Raji (cell line): Measurements from ENCODE around the gene DIAPH2.

Experiments
- POLR2A ChIP-seq: IDR thresholded peaks from 2 replicates; pipeline ENCODE4 v1.6.1; 2011; ENCODE audit warnings: low read depth, low read length, control low read depth; ENCODE audit not compliant: insufficient read depth

Gene DIAPH2

DNA sequence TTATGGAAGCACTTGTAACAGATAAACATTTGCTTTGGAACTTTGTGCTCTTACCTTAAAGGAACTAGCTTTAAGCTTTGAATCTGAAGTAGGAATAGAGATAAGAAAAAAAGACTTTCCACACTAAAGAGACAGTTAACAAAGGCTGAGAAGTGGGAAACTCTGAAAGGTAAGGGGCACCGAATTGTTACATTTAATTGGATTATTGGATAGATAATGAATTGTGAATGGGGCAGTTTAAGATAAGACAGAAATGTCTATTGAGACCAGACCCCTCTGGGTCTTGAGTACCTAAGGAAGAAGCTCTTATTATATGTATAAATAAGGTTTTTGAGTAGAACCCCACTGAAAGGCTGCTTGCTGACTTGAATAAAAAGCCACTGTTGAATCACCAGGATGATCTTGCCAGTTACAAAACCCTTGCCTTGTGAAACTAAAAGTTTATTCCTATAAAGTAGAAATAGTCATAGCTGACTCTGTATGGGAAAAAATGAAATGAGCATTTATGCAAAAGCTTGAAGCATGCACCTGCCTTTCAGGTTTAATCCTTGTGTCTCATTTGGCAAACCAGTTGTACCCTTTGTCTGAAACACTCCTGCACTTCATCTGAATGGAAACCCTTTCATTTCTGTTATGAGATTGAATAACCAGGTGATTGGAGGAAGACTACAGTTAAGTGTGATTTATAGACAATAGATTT, 622.3 kb downstream of the DIAPH2 start:
- no peak for TF ChIP-seq POLR2A

DNA sequence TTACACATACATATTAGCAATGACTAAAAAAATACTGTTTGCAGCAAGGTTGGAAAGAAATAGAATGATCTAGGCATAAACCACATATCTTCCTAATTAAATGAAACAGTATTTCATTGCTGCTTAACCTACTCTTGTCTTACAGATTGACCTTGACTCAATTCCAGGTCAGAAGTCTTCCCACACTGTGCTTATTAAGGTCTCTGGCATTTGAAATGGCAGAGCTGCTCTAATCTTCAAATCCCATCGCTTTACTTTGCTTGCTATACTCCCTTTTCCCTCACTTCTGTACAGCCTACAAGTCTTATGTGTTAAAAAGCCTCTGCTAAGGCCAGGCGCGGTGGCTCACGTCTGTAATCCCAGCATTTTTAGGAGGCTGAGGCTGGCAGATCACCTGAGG, 623.5 kb downstream of the DIAPH2 start:
- no peak for TF ChIP-seq POLR2A

DNA sequence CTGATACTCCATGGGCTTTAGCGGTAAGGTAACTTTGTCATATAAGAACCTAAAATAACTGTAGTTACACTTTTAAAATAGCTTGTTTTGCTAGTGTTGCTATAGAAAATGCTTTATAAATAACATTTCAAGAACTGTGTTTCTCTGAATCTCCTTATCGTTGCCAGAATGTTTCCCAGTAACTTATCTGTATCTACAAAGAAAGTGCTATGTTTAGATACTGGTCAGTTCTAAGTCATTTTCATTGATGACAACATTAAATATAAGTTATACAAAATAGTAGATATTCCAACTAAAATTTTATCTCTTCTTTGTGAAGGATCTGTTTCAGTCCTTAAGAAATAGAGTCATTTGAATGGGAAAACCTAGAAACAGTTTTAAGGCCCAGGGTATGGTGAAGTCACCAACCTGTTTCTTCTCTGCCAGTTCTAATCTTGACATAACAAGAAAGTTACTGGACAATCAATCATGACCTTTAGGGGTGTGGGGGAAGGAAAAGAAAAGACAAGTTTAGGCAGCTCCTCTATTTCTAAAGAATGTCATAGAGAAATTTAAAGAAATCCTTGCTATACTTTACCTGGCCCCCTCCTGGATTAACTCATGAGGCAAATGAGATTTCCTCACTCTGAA, 625.0 kb downstream of the DIAPH2 start:
- TF ChIP-seq POLR2A = no peak

DNA sequence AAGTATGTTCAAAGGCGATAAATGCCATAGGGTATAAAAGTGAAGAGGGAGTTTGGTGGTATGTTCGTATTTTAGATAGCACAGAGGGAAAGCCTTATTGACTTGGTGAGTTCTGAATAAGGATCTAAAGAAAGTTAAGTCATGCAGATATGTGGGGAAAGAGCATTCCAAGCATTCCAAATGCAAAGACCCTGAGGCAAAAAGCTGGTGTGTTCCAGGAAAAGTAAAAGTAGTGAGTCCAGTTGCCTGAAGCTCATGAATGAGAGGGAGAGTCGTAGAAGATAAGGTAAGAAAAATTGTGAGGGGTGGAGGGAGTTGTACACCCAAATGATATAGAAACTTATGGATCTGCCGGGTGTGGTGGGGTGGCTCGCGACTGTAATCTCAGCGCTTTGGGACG, 625.7 kb downstream of the DIAPH2 start:
- no peak for TF ChIP-seq POLR2A

DNA sequence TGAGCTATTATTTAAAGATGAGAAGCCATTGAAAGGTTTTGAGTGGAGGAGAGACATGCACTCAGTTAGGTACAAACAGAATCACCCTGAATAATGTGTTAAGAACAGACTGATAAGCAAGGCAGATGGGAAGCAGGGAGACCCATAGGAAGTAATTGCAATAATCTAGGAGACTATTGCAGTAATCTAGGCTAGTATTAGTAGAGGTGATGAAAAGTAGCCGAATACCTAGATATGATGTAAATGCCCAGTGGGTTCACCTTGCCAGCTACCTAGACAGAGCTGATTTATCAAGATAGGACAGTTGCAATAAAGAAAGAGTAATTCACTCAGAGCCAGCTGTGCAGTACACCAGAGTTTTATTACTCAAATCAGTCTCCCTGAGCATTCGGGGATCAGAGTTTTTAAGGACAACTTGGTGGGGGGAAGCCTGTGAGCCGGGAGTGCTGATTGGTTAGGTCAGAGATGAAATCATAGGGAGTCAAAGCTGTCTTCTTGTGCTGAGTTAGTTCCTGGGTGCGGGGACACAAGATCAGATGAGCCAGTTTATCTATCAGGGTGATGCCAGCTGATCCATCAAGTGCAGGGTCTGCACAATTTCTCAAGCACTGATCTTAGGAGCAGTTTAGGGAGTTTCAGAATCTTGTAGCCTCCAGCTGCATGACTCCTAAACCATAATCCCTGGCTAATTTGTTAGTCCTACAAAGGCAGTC, 626.6 kb downstream of the DIAPH2 start:
- TF ChIP-seq POLR2A = no peak

DNA sequence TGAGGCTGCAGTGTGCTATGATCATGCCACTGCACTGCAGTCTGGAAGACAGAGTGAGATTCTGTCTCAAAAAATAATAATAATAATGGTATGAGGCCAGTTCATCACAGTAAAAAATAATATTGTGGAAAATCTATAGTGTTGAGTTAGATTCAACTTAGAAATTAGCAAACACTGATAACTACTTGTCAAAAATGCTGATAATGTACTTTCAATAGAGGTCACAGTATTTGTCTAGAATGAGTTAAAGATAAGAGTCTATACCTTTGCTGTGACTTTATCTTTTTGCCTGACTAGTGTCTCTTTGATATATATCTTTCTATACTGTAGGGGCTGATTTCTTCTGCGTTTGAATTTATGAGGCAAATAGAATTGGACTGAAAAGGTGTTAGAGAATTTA, 629.7 kb downstream of the DIAPH2 start:
- no peak for TF ChIP-seq POLR2A

DNA sequence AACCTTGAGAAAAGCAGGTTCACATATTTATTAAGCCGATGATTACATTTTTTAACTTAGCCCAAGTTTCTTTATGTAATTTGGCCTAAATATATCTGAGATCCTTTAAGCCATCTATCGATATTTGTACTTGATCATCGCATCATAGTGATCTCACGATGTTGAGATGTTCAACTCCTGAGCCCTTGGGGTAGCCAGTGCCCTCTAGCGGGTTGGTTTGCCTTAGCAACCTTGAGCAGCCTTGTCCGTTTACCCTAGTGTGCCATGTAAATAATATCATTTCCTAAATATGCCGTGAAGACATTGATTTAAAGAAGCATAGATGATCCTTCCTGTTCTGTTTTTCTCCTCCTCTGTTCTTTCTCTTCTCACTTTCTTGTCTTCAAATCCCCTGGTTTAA, 631.3 kb downstream of the DIAPH2 start:
- no peak for TF ChIP-seq POLR2A

DNA sequence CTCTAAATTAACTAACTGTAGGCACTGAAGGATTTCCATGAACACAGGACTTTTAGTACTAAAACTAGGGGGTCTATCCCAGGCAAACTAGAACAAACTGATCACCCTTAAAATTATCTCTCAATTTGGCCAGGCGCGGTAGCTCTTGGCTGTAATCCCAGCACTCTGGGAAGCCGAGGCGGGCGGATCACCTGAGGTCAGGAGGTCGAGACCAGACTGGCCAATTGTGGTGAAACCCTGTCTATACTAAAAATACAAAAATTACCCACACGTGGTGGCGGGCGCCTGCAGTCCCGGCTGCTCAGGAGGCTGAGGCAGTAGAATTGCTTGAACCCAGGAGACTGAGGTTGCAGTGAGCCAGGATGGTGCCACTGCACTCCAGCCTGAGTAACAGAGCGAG, 635.7 kb downstream of the DIAPH2 start:
- no peak for TF ChIP-seq POLR2A

DNA sequence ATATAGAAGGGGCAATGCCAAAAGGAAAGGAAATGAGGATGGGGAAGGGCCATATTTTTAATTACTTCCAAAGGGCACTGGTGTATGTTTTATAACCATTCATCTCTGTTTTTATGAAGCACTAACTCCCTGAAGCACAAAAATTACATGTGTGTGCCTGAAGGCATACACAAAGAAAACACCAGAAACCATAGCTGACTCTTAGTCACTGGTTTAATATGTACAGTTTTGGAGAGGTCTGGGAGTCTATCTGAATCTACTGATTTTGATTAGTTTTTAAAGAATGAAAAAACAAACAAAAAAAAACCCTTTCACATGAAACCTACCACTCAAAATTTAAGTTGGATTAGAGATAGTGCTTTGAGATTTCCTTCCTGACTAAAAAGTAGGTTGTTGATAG, 637.8 kb downstream of the DIAPH2 start:
- TF ChIP-seq POLR2A = no peak

DNA sequence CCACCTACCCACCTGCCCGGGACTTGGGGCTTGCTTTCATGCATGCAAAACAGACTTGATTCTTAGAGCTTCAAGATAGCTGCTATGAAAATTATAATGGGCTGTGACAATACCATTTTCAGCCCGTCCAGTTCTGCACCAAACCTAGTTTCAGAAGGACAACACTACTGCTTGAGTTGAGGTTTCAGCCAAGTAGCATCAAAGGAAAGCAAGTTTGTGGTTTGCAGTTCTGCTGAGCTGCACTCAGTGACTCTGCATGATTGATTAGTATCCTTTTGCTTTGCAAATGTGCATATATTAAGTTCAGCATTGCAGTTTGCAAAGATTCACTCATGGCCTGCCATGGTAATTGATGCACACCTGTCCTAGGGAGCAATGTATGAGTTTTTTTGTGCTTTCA, 641.8 kb downstream of the DIAPH2 start:
- TF ChIP-seq POLR2A = no peak

DNA sequence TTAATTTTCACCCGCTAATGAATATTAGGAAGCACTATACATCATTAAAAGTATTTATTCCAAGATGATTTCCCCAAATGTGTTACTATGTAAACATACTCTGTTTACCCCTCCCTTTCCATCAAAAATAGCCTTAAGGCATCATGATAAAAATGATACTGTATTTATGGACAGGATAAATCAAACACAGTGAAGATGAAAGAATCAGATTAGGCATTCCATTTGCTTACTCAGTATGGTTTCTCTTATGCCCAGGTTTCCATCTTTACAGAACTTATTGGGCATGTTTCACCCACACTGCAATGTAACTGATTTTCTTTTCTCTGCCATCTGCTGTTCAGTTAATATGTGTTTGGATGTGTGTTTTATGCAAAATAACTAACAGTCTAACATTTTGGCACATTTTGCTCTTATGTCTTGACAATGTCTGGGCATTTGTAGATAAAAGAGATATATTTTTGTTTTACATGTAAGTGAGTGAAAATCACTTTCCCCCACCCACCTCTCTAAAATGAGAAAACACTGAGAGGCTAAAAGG, 644.3 kb downstream of the DIAPH2 start:
- no peak for TF ChIP-seq POLR2A

DNA sequence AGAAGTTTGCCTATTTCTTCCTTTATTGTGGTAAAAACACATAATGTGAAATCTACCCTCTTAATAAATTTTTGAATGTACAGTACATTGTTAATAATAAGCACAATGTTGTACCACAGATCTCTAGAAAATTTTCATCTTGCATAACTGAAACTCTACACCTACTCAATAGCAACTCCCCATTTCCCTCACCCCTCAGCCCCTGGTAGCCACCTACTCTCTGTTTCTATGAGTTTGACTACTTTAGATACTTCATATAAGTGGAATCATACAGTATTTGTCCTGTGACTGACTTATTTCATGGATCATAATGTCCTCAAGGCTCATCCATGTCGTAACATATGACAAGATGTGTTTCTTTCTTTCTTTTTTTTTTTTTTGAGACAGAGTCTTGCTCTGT, 645.5 kb downstream of the DIAPH2 start:
- no peak for TF ChIP-seq POLR2A

DNA sequence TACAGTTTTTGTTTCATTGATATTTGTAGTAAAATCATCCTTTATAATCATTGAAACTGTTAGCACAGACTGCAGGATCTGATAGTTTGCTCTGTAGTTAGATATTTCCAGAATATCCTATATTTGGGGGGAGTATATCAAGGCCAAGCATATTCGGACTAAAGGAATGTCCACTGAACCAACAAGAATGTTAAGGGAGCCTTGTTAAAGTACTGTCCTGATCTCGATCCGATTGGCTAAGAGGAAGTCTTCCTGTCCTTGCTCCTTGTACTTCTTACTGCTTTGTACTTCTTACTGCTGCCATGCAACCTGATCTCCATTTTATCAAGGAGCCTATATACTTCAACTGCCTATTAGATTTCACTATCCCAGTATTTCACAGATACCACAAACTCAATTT, 648.3 kb downstream of the DIAPH2 start:
- TF ChIP-seq POLR2A = no peak

DNA sequence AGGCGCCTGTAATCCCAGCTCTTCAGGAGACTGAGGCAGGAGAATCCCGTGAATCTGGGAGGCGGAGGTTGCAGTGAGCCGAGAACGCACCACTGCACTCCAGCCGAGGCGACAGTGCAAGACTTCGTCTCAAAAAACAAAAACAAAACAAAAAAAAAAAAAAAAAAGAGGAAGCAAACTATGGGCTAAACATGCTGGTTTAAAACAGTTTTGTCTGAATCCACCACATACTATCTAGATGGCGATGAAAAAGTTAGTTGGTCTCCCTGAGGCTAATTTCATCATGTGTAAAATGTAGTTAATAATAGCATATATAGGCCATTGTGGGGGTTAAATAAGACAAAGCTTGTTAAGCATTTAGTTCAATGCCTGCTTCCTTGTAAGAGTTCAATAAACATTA, 650.2 kb downstream of the DIAPH2 start:
- no peak for TF ChIP-seq POLR2A

DNA sequence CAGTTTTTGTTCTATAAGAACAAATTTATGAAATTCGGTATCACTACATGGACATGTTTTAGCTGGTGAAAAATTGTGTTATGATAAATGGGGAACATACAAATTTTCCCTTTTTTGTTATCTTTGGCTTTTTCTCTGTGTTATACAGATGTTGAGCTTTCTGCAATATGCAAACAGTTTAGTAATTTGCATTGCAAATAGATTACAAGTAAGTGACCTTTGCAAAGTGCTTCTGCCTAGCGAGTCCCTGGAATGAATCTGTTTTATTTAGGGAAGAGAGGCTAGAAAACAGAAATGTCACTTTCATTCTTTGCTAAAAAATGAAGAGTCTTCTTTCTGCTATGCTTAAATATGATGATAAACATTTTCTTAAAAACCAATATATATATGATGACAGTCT, 660.1 kb downstream of the DIAPH2 start:
- no peak for TF ChIP-seq POLR2A

DNA sequence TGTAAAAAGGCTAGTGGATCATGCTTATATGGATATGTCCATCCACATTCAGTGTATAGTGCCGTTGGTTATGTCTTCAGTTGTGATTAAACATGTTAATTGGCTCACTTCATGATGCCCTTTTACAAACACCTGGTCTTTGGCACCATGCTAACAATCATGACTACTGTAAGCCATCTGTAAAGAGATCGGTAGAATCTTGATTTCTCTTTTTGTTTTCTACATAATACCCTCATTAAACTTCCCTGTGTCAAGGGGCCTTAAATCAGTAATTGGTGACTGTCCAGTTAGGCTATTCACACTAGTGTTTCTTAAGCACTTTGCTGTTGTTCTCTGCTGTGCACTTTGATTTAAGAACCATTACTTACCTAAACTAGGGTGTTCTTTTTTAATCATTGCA, 674.3 kb downstream of the DIAPH2 start:
- no peak for TF ChIP-seq POLR2A
